Measurements from ENCODE around the gene WFDC13. TPM values are rescaled to one million over a fixed set of nuclear protein-coding genes. Genes with fewer than 3 reads are reported as not detected.

Gene WFDC13
- polyA plus RNA-seq, 1 donor from 2014 or later, result not detected

DNA sequence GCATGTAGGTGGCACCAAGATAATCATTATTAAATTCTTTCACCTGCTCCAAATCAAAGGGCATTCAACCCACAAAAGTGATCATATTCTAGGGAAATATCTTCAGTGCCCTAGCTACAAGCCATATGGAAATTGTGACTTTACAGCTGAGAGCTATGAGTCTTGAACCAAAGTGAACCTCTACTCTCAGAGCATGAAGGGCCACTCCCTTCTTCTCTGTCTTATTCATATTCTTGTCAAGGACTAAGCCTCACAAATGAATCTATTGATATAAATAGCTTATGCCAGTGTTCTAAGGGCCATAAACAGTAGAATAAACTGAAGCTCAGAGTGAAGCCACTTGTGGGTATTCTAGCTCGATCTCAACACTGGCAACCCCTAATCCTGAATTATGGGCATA, 49.9 kb downstream of the WFDC13 start:
- Histone ChIP-seq H3K9ac (ENCODE audit: low read length) (no peak overlapping the region), H3K9me3 (ENCODE audit: low read length) (no peaks in the 10 kb centered on the region), H3K27ac (ENCODE audit: low read length) (no peak overlapping the region), H3K9me2 (ENCODE audit: insufficient read depth, low read length) (no peaks in the 10 kb centered on the region), H4K20me1 (ENCODE audit: insufficient read depth) (no peaks in the 10 kb centered on the region), H2AFZ (ENCODE audit: low read depth, low read length) (no peak overlapping the region), H3K79me2 (replicated peaks; ENCODE audit: insufficient read depth, low read length) (no peaks in the 10 kb centered on the region), H3K27me3 (ENCODE audit: insufficient read depth, low read depth, low read length) (no peaks in the 10 kb centered on the region), H3K4me3 (ENCODE audit: low read length) (no peak overlapping the region), H3K36me3 (ENCODE audit: insufficient read depth, low read length) (no peaks in the 10 kb centered on the region), H3F3A (ENCODE audit: insufficient read depth, low read length, poor library complexity, severe bottlenecking) (no peaks in the 10 kb centered on the region), H3K4me2 (ENCODE audit: low read length) (no peak overlapping the region)
- no peak for TF ChIP-seq TAF1 (IDR thresholded peaks at IDR 0.05; ENCODE audit: low read depth)
- TF ChIP-seq POLR2AphosphoS5 (IDR thresholded peaks at IDR 0.05), result no peak
- TF ChIP-seq, protein P1, sequence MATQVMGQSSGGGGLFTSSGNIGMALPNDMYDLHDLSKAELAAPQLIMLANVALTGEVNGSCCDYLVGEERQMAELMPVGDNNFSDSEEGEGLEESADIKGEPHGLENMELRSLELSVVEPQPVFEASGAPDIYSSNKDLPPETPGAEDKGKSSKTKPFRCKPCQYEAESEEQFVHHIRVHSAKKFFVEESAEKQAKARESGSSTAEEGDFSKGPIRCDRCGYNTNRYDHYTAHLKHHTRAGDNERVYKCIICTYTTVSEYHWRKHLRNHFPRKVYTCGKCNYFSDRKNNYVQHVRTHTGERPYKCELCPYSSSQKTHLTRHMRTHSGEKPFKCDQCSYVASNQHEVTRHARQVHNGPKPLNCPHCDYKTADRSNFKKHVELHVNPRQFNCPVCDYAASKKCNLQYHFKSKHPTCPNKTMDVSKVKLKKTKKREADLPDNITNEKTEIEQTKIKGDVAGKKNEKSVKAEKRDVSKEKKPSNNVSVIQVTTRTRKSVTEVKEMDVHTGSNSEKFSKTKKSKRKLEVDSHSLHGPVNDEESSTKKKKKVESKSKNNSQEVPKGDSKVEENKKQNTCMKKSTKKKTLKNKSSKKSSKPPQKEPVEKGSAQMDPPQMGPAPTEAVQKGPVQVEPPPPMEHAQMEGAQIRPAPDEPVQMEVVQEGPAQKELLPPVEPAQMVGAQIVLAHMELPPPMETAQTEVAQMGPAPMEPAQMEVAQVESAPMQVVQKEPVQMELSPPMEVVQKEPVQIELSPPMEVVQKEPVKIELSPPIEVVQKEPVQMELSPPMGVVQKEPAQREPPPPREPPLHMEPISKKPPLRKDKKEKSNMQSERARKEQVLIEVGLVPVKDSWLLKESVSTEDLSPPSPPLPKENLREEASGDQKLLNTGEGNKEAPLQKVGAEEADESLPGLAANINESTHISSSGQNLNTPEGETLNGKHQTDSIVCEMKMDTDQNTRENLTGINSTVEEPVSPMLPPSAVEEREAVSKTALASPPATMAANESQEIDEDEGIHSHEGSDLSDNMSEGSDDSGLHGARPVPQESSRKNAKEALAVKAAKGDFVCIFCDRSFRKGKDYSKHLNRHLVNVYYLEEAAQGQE (IDR thresholded peaks at IDR 0.05; ENCODE audit: borderline replicate concordance), result no peak
- TF ChIP-seq, protein P2, sequence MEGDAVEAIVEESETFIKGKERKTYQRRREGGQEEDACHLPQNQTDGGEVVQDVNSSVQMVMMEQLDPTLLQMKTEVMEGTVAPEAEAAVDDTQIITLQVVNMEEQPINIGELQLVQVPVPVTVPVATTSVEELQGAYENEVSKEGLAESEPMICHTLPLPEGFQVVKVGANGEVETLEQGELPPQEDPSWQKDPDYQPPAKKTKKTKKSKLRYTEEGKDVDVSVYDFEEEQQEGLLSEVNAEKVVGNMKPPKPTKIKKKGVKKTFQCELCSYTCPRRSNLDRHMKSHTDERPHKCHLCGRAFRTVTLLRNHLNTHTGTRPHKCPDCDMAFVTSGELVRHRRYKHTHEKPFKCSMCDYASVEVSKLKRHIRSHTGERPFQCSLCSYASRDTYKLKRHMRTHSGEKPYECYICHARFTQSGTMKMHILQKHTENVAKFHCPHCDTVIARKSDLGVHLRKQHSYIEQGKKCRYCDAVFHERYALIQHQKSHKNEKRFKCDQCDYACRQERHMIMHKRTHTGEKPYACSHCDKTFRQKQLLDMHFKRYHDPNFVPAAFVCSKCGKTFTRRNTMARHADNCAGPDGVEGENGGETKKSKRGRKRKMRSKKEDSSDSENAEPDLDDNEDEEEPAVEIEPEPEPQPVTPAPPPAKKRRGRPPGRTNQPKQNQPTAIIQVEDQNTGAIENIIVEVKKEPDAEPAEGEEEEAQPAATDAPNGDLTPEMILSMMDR (IDR thresholded peaks at IDR 0.05; ENCODE audit: poor library complexity, severe bottlenecking), result no peak
- TF ChIP-seq SMC3 (conservative IDR thresholded peaks at IDR 0.05; ENCODE audit: poor library complexity), result no peak
- no peak for TF ChIP-seq EP300 (conservative IDR thresholded peaks at IDR 0.05; ENCODE audit: poor library complexity, severe bottlenecking)
- no peak for TF ChIP-seq EZH2 (IDR thresholded peaks at IDR 0.05; ENCODE audit: borderline replicate concordance, insufficient read depth, low read length, poor library complexity, severe bottlenecking)
- no peak for TF ChIP-seq RAD21 (conservative IDR thresholded peaks at IDR 0.05)
- no peak for TF ChIP-seq MXI1 (conservative IDR thresholded peaks at IDR 0.05; ENCODE audit: poor library complexity, severe bottlenecking)

GRCh38 chr20:45752746-45753145, 50.9 kb downstream of the WFDC13 start:
- H2AFZ ChIP-seq (ENCODE audit: low read depth, low read length), result no peak overlapping the region

More at GRCh38 chr20:45752746-45753145, 50.9 kb downstream of the WFDC13 start:
- Histone ChIP-seq H3F3A (ENCODE audit: insufficient read depth, low read length, poor library complexity, severe bottlenecking) (no peaks in the 10 kb centered on the region), H3K27me3 (ENCODE audit: insufficient read depth, low read depth, low read length) (no peaks in the 10 kb centered on the region), H3K27ac (ENCODE audit: low read length) (no peak overlapping the region), H3K4me3 (ENCODE audit: low read length) (no peak overlapping the region), H3K9me3 (ENCODE audit: low read length) (no peaks in the 10 kb centered on the region), H4K20me1 (ENCODE audit: insufficient read depth) (no peaks in the 10 kb centered on the region), H3K79me2 (replicated peaks; ENCODE audit: insufficient read depth, low read length) (no peaks in the 10 kb centered on the region), H3K9me2 (ENCODE audit: insufficient read depth, low read length) (no peaks in the 10 kb centered on the region), H3K4me2 (ENCODE audit: low read length) (no peak overlapping the region), H3K9ac (ENCODE audit: low read length) (no peak overlapping the region), H3K36me3 (ENCODE audit: insufficient read depth, low read length) (no peaks in the 10 kb centered on the region)
- TF ChIP-seq, protein P1 (IDR thresholded peaks at IDR 0.05; ENCODE audit: borderline replicate concordance), result no peak
- no peak for TF ChIP-seq SMC3 (conservative IDR thresholded peaks at IDR 0.05; ENCODE audit: poor library complexity)
- TF ChIP-seq POLR2AphosphoS5 (IDR thresholded peaks at IDR 0.05), result no peak
- no peak for TF ChIP-seq TAF1 (IDR thresholded peaks at IDR 0.05; ENCODE audit: low read depth)

All from neural cell (in vitro differentiated cells).